Mucosa of gallbladder (tissue), 1 donor: ENCODE results near the gene FUT3. TPM values are rescaled to one million over a fixed set of nuclear protein-coding genes. Genes with fewer than 3 reads are reported as not detected.
"Not testable (repeated sequence)": the region's sequence is repeated elsewhere in the genome, so short reads cannot be mapped to it uniquely, and the experiment has no call there.

Experiments
- DNase-seq: peaks from one replicate; pipeline ENCODE4 v3.0.0-alpha.2; 2020; ENCODE audit warnings: low spot score
- total RNA-seq: library from RNA; stranded (reverse); gene quantifications from one replicate; pipeline ENCODE4 v1.2.1, GENCODE V29; 2021
- donor health status: DM: no; HTN: no; CAD: no.

Gene FUT3
- total RNA-seq, 1 donor from 2014 or later, result 127 TPM

- no peak for DNase-seq
Observed at GRCh38 chr19:5882421-5882968, 31.2 kb upstream of the FUT3 start.

- DNase-seq, result no peak
Observed at GRCh38 chr19:5881543-5882299, 30.5 kb upstream of the FUT3 start.

GRCh38 chr19:5880604-5881078, 29.4 kb upstream of the FUT3 start:
- peak; percentile 73 for DNase-seq

- no peak for DNase-seq
Observed at GRCh38 chr19:5880196-5880595, 28.9 kb upstream of the FUT3 start.

- no peak for DNase-seq
Observed at GRCh38 chr19:5877882-5878281, 26.6 kb upstream of the FUT3 start.

- no peak for DNase-seq
Observed at GRCh38 chr19:5877427-5877826, 26.2 kb upstream of the FUT3 start.

GRCh38 chr19:5874496-5874895, 23.2 kb upstream of the FUT3 start:
- DNase-seq, result not testable (repeated sequence)

- DNase-seq, result no peak
Observed at GRCh38 chr19:5873617-5874199, 22.5 kb upstream of the FUT3 start.

- no peak for DNase-seq
Observed at GRCh38 chr19:5870986-5871394, 19.7 kb upstream of the FUT3 start.

GRCh38 chr19:5867201-5868136, 16.2 kb upstream of the FUT3 start:
- no peak for DNase-seq

GRCh38 chr19:5865772-5866171, 14.5 kb upstream of the FUT3 start:
- DNase-seq, result no peak

GRCh38 chr19:5864725-5865486, 13.7 kb upstream of the FUT3 start:
- DNase-seq, result no peak

GRCh38 chr19:5864013-5864720, 12.9 kb upstream of the FUT3 start:
- no peak for DNase-seq

- no peak for DNase-seq
Observed at GRCh38 chr19:5863030-5863665, 11.9 kb upstream of the FUT3 start.

GRCh38 chr19:5857203-5858081, 6.2 kb upstream of the FUT3 start:
- no peak for DNase-seq

GRCh38 chr19:5855151-5855550, 3.9 kb upstream of the FUT3 start:
- DNase-seq, result not testable (repeated sequence)

- not testable (repeated sequence) for DNase-seq
Observed at GRCh38 chr19:5854121-5854520, 2.9 kb upstream of the FUT3 start.

- peak; percentile 67 for DNase-seq
Observed at GRCh38 chr19:5850743-5851293, 431 bp downstream of the FUT3 start.

- no peak for DNase-seq
Observed at GRCh38 chr19:5850189-5850588, 1.1 kb downstream of the FUT3 start.
